CD14-positive monocyte (primary cell): ENCODE measurements around the gene TMEM132E. TPM values are rescaled to one million over a fixed set of nuclear protein-coding genes. Genes with fewer than 3 reads are reported as not detected.

Source experiments
- DNase-seq, 3 donors: peaks; one replicate each; pipeline ENCODE4 v3.0.0-alpha.2; 2011 to 2022
- H2AFZ ChIP-seq: 2 replicates; pipeline ENCODE4 v1.6.0; 2012; ENCODE audit warnings: mild to moderate bottlenecking, low read depth, low read length, inconsistent platforms; ENCODE audit not compliant: insufficient read depth, poor library complexity, severe bottlenecking
- H3K27ac ChIP-seq, 2 donors: 1 replicate in 1 of 2; 2 replicates in 1 of 2; pipeline ENCODE4 v1.5.1; 2012 to 2013; ENCODE audit warnings: low read length in 2 of 2, control low read depth in 1 of 2, inconsistent platforms in 1 of 2, low read depth in 1 of 2, mild to moderate bottlenecking in 1 of 2
- H3K27me3 ChIP-seq, 2 donors: one replicate each; pipeline versions ENCODE4 v1.6.0 to v1.6.1; 2011 to 2013; ENCODE audit warnings: low read length in 2 of 2; ENCODE audit not compliant: control insufficient read depth in 2 of 2, insufficient read depth in 2 of 2
- H3K36me3 ChIP-seq, 2 donors: replicated peaks in 1 of 2; 1 replicate in 1 of 2; 2 replicates in 1 of 2; pipeline versions ENCODE4 v1.5.1 to v1.6.1; 2012 to 2013; ENCODE audit warnings: low read length in 2 of 2, control low read depth in 1 of 2, inconsistent platforms in 1 of 2, mild to moderate bottlenecking in 1 of 2; ENCODE audit not compliant: insufficient read depth in 2 of 2, control insufficient read depth in 1 of 2
- H3K4me1 ChIP-seq, 2 donors: 1 replicate in 1 of 2; 2 replicates in 1 of 2; pipeline versions ENCODE4 v1.5.1 to v1.6.1; 2012 to 2013; ENCODE audit warnings: low read length in 2 of 2, control low read depth in 1 of 2, inconsistent platforms in 1 of 2, mild to moderate bottlenecking in 1 of 2, moderate library complexity in 1 of 2; ENCODE audit not compliant: insufficient read depth in 2 of 2, control insufficient read depth in 1 of 2
- H3K4me2 ChIP-seq: replicated peaks from 2 replicates; pipeline ENCODE3; 2012; ENCODE audit warnings: low read length, moderate library complexity, mild to moderate bottlenecking; ENCODE audit not compliant: poor library complexity, severe bottlenecking; ENCODE audit errors: extremely low read depth
- H3K4me3 ChIP-seq, 3 experiments: fragments of 200-600 bp in 1 of 3; sonication (generic) in 1 of 3; replicated peaks in 1 of 3; 1 replicate in 2 of 3; 2 replicates in 1 of 3; pipeline ENCODE4 v1.5.1; 2011 to 2013; ENCODE audit warnings: low read length in 3 of 3, mild to moderate bottlenecking in 3 of 3, control low read depth in 2 of 3, low read depth in 2 of 3, inconsistent platforms in 1 of 3, moderate library complexity in 1 of 3
- H3K79me2 ChIP-seq: 2 replicates; pipeline ENCODE4 v1.6.0; 2012; ENCODE audit warnings: mild to moderate bottlenecking, control low read depth, inconsistent platforms, low read length, moderate library complexity; ENCODE audit not compliant: insufficient read depth
- H3K9ac ChIP-seq: 2 replicates; pipeline ENCODE4 v1.6.0; 2017; ENCODE audit warnings: low read length, mild to moderate bottlenecking; ENCODE audit not compliant: insufficient read depth, poor library complexity, severe bottlenecking
- H3K9me3 ChIP-seq, 2 donors: replicated peaks in 1 of 2; 1 replicate in 1 of 2; 2 replicates in 1 of 2; pipeline versions ENCODE4 v1.5.1 to v1.6.1; 2012 to 2013; ENCODE audit warnings: low read length in 2 of 2, control low read depth in 1 of 2; ENCODE audit not compliant: control insufficient read depth in 1 of 2, insufficient read depth in 1 of 2
- H4K20me1 ChIP-seq: 2 replicates; pipeline ENCODE4 v1.6.0; 2012; ENCODE audit warnings: mild to moderate bottlenecking, low read length, control low read depth, moderate library complexity; ENCODE audit not compliant: insufficient read depth
- H3K27ac Mint-ChIP-seq, 7 donors: one replicate each; pipeline ENCODE4 v1.8.0; 2020; ENCODE audit warnings: mild to moderate bottlenecking in 7 of 7, mixed read lengths in 7 of 7, moderate library complexity in 6 of 7, inconsistent platforms in 2 of 7
- H3K27me3 Mint-ChIP-seq, 3 donors: one replicate each; pipeline ENCODE4 v1.8.0; 2021 to 2022; ENCODE audit warnings: low read depth in 3 of 3, mild to moderate bottlenecking in 3 of 3, mixed read lengths in 3 of 3, moderate library complexity in 3 of 3, inconsistent platforms in 1 of 3
- H3K36me3 Mint-ChIP-seq, 2 donors: one replicate each; pipeline ENCODE4 v1.8.0; 2020; ENCODE audit warnings: mixed read lengths in 2 of 2, inconsistent platforms in 1 of 2, mild to moderate bottlenecking in 1 of 2
- H3K4me1 Mint-ChIP-seq: one replicate; pipeline ENCODE4 v1.8.0; 2020; ENCODE audit warnings: mild to moderate bottlenecking, mixed read lengths
- H3K4me3 Mint-ChIP-seq, 2 donors: one replicate each; pipeline ENCODE4 v1.8.0; 2020; ENCODE audit warnings: mild to moderate bottlenecking in 2 of 2, mixed read lengths in 2 of 2, moderate library complexity in 1 of 2
- H3K9me3 Mint-ChIP-seq, 7 donors: one replicate each; pipeline ENCODE4 v1.8.0; 2020 to 2022; ENCODE audit warnings: mixed read lengths in 7 of 7, mild to moderate bottlenecking in 6 of 7, moderate library complexity in 6 of 7, inconsistent platforms in 2 of 7
- WGBS: methylation state at CpG from one replicate; pipeline ENCODE4 v1.1.5; 2013; ENCODE audit warnings: missing lambda C conversion rate; ENCODE audit not compliant: insufficient coverage; 5-methylcytosine and 5-hydroxymethylcytosine counted together
- intact Hi-C, 2 donors: fragments of 100-400 bp; cut with micrococcal nuclease; formaldehyde crosslinking; loops; one replicate each; pipeline versions ENCODE4 v1.15.0 to v1.15.1; 2023
- polyA plus RNA-seq, 3 donors: library from polyadenylated mRNA; depleted of rRNA in 1 of 3; unstranded in 2 of 3; stranded (reverse) in 1 of 3; fragments of 300-500 nt in 2 of 3; fragments of >200 nt in 1 of 3; fragmentation: Illumina TruSeq in 2 of 3; gene quantifications; 1 replicate in 2 of 3; 2 replicates in 1 of 3; pipeline ENCODE4 v1.2.3, GENCODE V29; 2012 to 2021
- TF ChIP-seq, protein P1 (sequence below): fragments of 200-600 bp; IDR thresholded peaks from one replicate; pipeline ENCODE4 v1.8.0; 2022; ENCODE audit warnings: antibody characterized with exemption, mild to moderate bottlenecking

Gene TMEM132E
- polyA plus RNA-seq, 3 donors = not detected

DNA sequence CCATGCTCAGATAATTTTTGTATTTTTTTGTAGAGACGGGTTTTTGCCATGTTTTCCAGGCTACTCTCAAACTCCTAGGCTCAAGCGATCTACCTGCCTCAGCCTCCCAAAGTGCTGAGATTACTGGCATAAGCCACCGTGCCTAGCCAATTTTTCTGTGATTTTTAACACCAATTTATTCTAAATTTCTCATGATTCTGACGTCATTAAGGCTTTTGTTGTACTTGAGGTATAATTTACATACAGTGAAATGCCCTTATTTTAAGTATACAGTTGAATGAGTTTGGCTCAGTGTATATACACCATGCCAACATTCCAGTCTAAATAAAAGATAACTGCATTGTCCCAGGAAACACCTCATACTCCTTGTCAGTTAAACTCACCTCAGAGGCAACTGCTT lies 77.4 kb downstream of the TMEM132E start:
- Mint-ChIP-seq H3K27ac (no peak overlapping the region), H3K36me3 (no peaks in the 10 kb centered on the region), H3K9me3 (no peaks in the 10 kb centered on the region), H3K27me3 (peaks cover 15 to 18% (median 16%) of the 10 kb centered on the region in 3 donors), H3K4me1 (no peaks in the 10 kb centered on the region), H3K4me3 (no peak overlapping the region)
- TF ChIP-seq, protein P1, sequence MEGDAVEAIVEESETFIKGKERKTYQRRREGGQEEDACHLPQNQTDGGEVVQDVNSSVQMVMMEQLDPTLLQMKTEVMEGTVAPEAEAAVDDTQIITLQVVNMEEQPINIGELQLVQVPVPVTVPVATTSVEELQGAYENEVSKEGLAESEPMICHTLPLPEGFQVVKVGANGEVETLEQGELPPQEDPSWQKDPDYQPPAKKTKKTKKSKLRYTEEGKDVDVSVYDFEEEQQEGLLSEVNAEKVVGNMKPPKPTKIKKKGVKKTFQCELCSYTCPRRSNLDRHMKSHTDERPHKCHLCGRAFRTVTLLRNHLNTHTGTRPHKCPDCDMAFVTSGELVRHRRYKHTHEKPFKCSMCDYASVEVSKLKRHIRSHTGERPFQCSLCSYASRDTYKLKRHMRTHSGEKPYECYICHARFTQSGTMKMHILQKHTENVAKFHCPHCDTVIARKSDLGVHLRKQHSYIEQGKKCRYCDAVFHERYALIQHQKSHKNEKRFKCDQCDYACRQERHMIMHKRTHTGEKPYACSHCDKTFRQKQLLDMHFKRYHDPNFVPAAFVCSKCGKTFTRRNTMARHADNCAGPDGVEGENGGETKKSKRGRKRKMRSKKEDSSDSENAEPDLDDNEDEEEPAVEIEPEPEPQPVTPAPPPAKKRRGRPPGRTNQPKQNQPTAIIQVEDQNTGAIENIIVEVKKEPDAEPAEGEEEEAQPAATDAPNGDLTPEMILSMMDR = no peak
- H3K9me3 ChIP-seq = no peaks in the 10 kb centered on the region
- H3K9ac ChIP-seq = no peak overlapping the region
- no peaks in the 10 kb centered on the region for H3K4me1 ChIP-seq
- H3K79me2 ChIP-seq = no peaks in the 10 kb centered on the region
- H3K36me3 ChIP-seq = no peaks in the 10 kb centered on the region
- H3K4me2 ChIP-seq = no peak overlapping the region
- intact Hi-C loops = no loop called here
- no peaks in the 10 kb centered on the region for H4K20me1 ChIP-seq
- no peak overlapping the region for H2AFZ ChIP-seq
- no peak overlapping the region for H3K4me3 ChIP-seq
- H3K27me3 ChIP-seq = peaks cover 0 to 7% of the 10 kb centered on the region in 2 donors
- H3K27ac ChIP-seq = no peak overlapping the region
- DNase-seq = no peak
- WGBS = 83% methylated on average over 1 of the region's 4 CpGs

DNA sequence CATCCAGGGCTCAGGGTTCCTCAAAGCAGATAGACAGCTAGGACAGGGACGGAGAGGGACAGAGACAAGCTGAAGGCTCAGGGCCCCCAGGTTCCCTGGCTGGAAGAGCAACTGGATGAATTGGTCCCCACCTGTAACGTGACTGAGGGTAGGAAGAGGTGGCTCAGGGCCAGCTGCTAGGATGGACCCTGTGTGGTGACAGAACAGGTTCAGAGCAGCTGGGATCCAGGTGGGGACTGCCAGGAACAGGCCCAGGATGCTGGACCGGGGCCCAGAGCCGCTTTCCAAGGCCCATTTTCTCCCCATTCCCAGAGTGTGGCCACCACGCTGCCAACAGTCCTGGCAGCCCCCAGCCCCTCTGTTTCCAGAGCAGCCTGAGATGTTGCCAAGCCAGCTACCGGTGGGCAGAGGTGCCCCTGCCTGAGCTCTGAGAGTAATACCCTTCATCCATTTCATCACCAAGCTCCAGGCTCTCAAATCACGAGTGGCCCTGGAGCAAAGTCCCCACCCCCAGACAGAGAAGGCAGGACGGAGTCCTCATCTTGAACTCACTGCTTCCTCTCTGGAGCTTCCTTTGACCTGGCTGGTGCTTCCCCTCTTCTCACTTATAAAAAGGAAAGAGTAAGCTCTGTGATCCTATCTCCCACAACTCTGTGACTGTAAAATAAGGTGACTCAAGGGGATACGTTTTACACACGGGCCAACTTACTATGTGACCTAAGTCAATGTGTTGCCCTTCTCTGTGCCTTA lies 79.6 kb downstream of the TMEM132E start:
- H3K79me2 ChIP-seq = no peaks in the 10 kb centered on the region
- no peak overlapping the region for H3K4me3 ChIP-seq
- no peaks in the 10 kb centered on the region for H3K4me1 ChIP-seq
- H3K27ac ChIP-seq = no peak overlapping the region
- no peak for DNase-seq
- H3K4me1 Mint-ChIP-seq = no peaks in the 10 kb centered on the region
- no peaks in the 10 kb centered on the region for H4K20me1 ChIP-seq
- no peak overlapping the region for H2AFZ ChIP-seq
- H3K36me3 Mint-ChIP-seq = no peaks in the 10 kb centered on the region
- no peak overlapping the region for H3K9ac ChIP-seq
- H3K4me3 Mint-ChIP-seq = no peak overlapping the region
- TF ChIP-seq, protein P1 = no peak
- H3K9me3 Mint-ChIP-seq = no peaks in the 10 kb centered on the region
- H3K36me3 ChIP-seq = no peaks in the 10 kb centered on the region
- no peaks in the 10 kb centered on the region for H3K9me3 ChIP-seq
- peaks cover 7 to 8% (median 8%) of the 10 kb centered on the region in 3 donors for H3K27me3 Mint-ChIP-seq
- intact Hi-C loops = no loop called here
- H3K4me2 ChIP-seq = no peak overlapping the region
- no peak overlapping the region for H3K27ac Mint-ChIP-seq
- H3K27me3 ChIP-seq = no peaks in the 10 kb centered on the region
- WGBS = 95% methylated on average over 9 of the region's 10 CpGs
